Loucy (cell line): ENCODE results near the gene ETV2.

Experiments used
- H2AFZ ChIP-seq: fragments of 200-600 bp; sonication (generic); 2 replicates; pipeline ENCODE4 v1.6.0; 2016; ENCODE audit warnings: antibody characterized with exemption, mild to moderate bottlenecking, low read length, moderate library complexity
- H3F3A ChIP-seq: fragments of 200-600 bp; 2 replicates; pipeline ENCODE4 v1.6.0; 2016; ENCODE audit warnings: antibody characterized with exemption, low read depth, mild to moderate bottlenecking
- H3K27me3 ChIP-seq: fragments of 200-600 bp; sonication (generic); 2 replicates; pipeline ENCODE4 v1.6.1; 2014; ENCODE audit warnings: low read length, mild to moderate bottlenecking; ENCODE audit not compliant: insufficient read depth, poor library complexity, severe bottlenecking
- H3K36me3 ChIP-seq: fragments of 200-600 bp; sonication (generic); 2 replicates; pipeline ENCODE4 v1.6.1; 2016; ENCODE audit warnings: low read length; ENCODE audit not compliant: insufficient read depth
- H3K4me1 ChIP-seq: fragments of 200-600 bp; sonication (generic); 2 replicates; pipeline ENCODE4 v1.5.1; 2014; ENCODE audit warnings: low read length, mild to moderate bottlenecking; ENCODE audit not compliant: insufficient read depth, poor library complexity, severe bottlenecking
- H3K4me2 ChIP-seq: fragments of 200-600 bp; sonication (generic); 2 replicates; pipeline ENCODE4 v1.6.0; 2014; ENCODE audit warnings: antibody characterized with exemption, low read length, low read depth, mild to moderate bottlenecking; ENCODE audit not compliant: poor library complexity, severe bottlenecking
- H3K4me3 ChIP-seq: fragments of 200-600 bp; sonication (generic); 2 replicates; pipeline ENCODE4 v1.5.1; 2014; ENCODE audit warnings: low read length, mild to moderate bottlenecking, mixed read lengths; ENCODE audit not compliant: poor library complexity, severe bottlenecking
- H3K79me2 ChIP-seq: fragments of 200-600 bp; sonication (generic); 2 replicates; pipeline ENCODE4 v1.6.1; 2014; ENCODE audit warnings: low read length; ENCODE audit not compliant: insufficient read depth
- H3K9ac ChIP-seq: fragments of 200-600 bp; sonication (generic); 2 replicates; pipeline ENCODE4 v1.6.0; 2014; ENCODE audit warnings: mild to moderate bottlenecking, low read depth, low read length, moderate library complexity; ENCODE audit not compliant: poor library complexity, severe bottlenecking
- H3K9me2 ChIP-seq: fragments of 200-600 bp; sonication (generic); replicated peaks from 2 replicates; pipeline ENCODE4 v1.6.1; 2016; ENCODE audit warnings: low read depth, low read length, mixed read lengths
- H3K9me3 ChIP-seq: fragments of 200-600 bp; sonication (generic); 2 replicates; pipeline ENCODE4 v1.6.1; 2014; ENCODE audit warnings: mild to moderate bottlenecking, antibody characterized with exemption, low read length, low read depth; ENCODE audit not compliant: insufficient read depth
- H4K20me1 ChIP-seq: fragments of 200-600 bp; sonication (generic); 2 replicates; pipeline ENCODE4 v1.6.0; 2014; ENCODE audit warnings: antibody characterized with exemption, low read length, mild to moderate bottlenecking; ENCODE audit not compliant: insufficient read depth, poor library complexity, severe bottlenecking
- EZH2phosphoT487 ChIP-seq: fragments of 200-600 bp; IDR thresholded peaks from 2 replicates; pipeline ENCODE4 v1.6.1; 2018; ENCODE audit warnings: antibody characterized with exemption, mild to moderate bottlenecking, moderate library complexity, borderline replicate concordance
- TF ChIP-seq, protein P1 (sequence below): fragments of 200-600 bp; sonication (generic); conservative IDR thresholded peaks from 2 replicates; pipeline ENCODE4 v1.5.1; 2014; ENCODE audit warnings: mild to moderate bottlenecking, antibody characterized with exemption, low read length

Gene ETV2

GRCh38 chr19:35642312-35642711, 767 bp downstream of the ETV2 start:
- peak overlapping the region; percentile 92 for H3K4me2 ChIP-seq

GRCh38 chr19:35642798-35643254, 1.3 kb downstream of the ETV2 start:
- H3K27me3 ChIP-seq = no peaks in the 10 kb centered on the region
- peaks cover 25% of the 10 kb centered on the region for H3K4me1 ChIP-seq
- H3F3A ChIP-seq = 0 out of 2 replicates have a peak, but pooled peaks cover 2% of the 10 kb centered on the region
- peak overlapping the region; percentile 99 for H2AFZ ChIP-seq
- no peaks in the 10 kb centered on the region for H3K9me3 ChIP-seq
- H3K36me3 ChIP-seq = peaks cover 4% of the 10 kb centered on the region; the same call in 1 of the 2 replicates
- H3K9me2 ChIP-seq = no peaks in the 10 kb centered on the region
- peak overlapping the region; percentile 92 for H3K4me2 ChIP-seq
- H3K4me3 ChIP-seq = peak overlapping the region; percentile 76
- no peaks in the 10 kb centered on the region for H3K79me2 ChIP-seq
- no peaks in the 10 kb centered on the region for H4K20me1 ChIP-seq
- H3K9ac ChIP-seq = peak overlapping the region; percentile 73
- TF ChIP-seq EZH2phosphoT487 = no peak
- TF ChIP-seq, protein P1, sequence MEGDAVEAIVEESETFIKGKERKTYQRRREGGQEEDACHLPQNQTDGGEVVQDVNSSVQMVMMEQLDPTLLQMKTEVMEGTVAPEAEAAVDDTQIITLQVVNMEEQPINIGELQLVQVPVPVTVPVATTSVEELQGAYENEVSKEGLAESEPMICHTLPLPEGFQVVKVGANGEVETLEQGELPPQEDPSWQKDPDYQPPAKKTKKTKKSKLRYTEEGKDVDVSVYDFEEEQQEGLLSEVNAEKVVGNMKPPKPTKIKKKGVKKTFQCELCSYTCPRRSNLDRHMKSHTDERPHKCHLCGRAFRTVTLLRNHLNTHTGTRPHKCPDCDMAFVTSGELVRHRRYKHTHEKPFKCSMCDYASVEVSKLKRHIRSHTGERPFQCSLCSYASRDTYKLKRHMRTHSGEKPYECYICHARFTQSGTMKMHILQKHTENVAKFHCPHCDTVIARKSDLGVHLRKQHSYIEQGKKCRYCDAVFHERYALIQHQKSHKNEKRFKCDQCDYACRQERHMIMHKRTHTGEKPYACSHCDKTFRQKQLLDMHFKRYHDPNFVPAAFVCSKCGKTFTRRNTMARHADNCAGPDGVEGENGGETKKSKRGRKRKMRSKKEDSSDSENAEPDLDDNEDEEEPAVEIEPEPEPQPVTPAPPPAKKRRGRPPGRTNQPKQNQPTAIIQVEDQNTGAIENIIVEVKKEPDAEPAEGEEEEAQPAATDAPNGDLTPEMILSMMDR = no peak

More at GRCh38 chr19:35642312-35642711, 767 bp downstream of the ETV2 start:
- Histone ChIP-seq H3F3A (0 out of 2 replicates have a peak, but pooled peaks cover 2% of the 10 kb centered on the region), H3K9ac (no peak overlapping the region), H3K36me3 (peaks cover 9% of the 10 kb centered on the region; the same call in 1 of the 2 replicates), H3K4me3 (no peak overlapping the region), H4K20me1 (no peaks in the 10 kb centered on the region), H3K27me3 (no peaks in the 10 kb centered on the region), H3K79me2 (no peaks in the 10 kb centered on the region), H2AFZ (no peak overlapping the region), H3K9me2 (no peaks in the 10 kb centered on the region), H3K9me3 (no peaks in the 10 kb centered on the region), H3K4me1 (peaks cover 21% of the 10 kb centered on the region)
- no peak for TF ChIP-seq EZH2phosphoT487
- TF ChIP-seq, protein P1 = no peak

GRCh38 chr19:35643255-35644205, 2.0 kb downstream of the ETV2 start:
- H3K4me1 ChIP-seq = peaks cover 25% of the 10 kb centered on the region
- no peaks in the 10 kb centered on the region for H3K27me3 ChIP-seq
- no peaks in the 10 kb centered on the region for H3K9me3 ChIP-seq
- TF ChIP-seq, protein P1 = no peak
- peaks cover 2% of the 10 kb centered on the region for H4K20me1 ChIP-seq
- H3K4me3 ChIP-seq = peak overlapping the region; percentile 76
- no peaks in the 10 kb centered on the region for H3K36me3 ChIP-seq
- peaks cover 4% of the 10 kb centered on the region for H3K79me2 ChIP-seq
- 0 out of 2 replicates have a peak, but pooled peaks cover 2% of the 10 kb centered on the region for H3F3A ChIP-seq
- H3K4me2 ChIP-seq = peak overlapping the region; percentile 92
- peak overlapping the region; percentile 73 for H3K9ac ChIP-seq
- H2AFZ ChIP-seq = peak overlapping the region; percentile 99
- no peaks in the 10 kb centered on the region for H3K9me2 ChIP-seq
